Smooth muscle cell (in vitro differentiated cells): Measurements from ENCODE around the gene C1GALT1C1L. TPM values are rescaled to one million over a fixed set of nuclear protein-coding genes. Genes with fewer than 3 reads are reported as not detected.

Experiments
- DNase-seq: peaks from one replicate; lab custom pipeline; 2025; ENCODE audit not compliant: unreplicated experiment; lab: John Stamatoyannopoulos, UW
- H2AFZ ChIP-seq: fragments of 200-600 bp; sonication (generic); 2 replicates; pipeline ENCODE4 v1.6.0; 2016; ENCODE audit warnings: antibody characterized with exemption, low read depth, mild to moderate bottlenecking
- H3F3A ChIP-seq: fragments of 200-600 bp; sonication (generic); 2 replicates; pipeline ENCODE4 v1.6.0; 2017; ENCODE audit warnings: antibody characterized with exemption, low read depth
- H3K27ac ChIP-seq: fragments of 200-600 bp; sonication (generic); 2 replicates; pipeline ENCODE4 v1.5.1; 2016; ENCODE audit warnings: low read depth, mild to moderate bottlenecking
- H3K27me3 ChIP-seq: fragments of 200-600 bp; sonication (generic); 2 replicates; pipeline ENCODE4 v1.6.1; 2016; ENCODE audit warnings: low read depth, mild to moderate bottlenecking
- H3K36me3 ChIP-seq: fragments of 200-600 bp; sonication (generic); 2 replicates; pipeline ENCODE4 v1.5.1; 2016; ENCODE audit warnings: low read depth
- H3K4me1 ChIP-seq: fragments of 200-600 bp; sonication (generic); 2 replicates; pipeline ENCODE4 v1.5.1; 2016; ENCODE audit warnings: low read depth
- H3K4me2 ChIP-seq: fragments of 200-600 bp; sonication (generic); 2 replicates; pipeline ENCODE4 v1.6.0; 2016; ENCODE audit warnings: mild to moderate bottlenecking
- H3K4me3 ChIP-seq: fragments of 200-600 bp; sonication (generic); 2 replicates; pipeline ENCODE4 v1.5.1; 2016; ENCODE audit warnings: mild to moderate bottlenecking
- H3K79me2 ChIP-seq: fragments of 200-600 bp; sonication (generic); 2 replicates; pipeline ENCODE4 v1.6.0; 2016; ENCODE audit warnings: low read depth, mild to moderate bottlenecking
- H3K9ac ChIP-seq: fragments of 200-600 bp; sonication (generic); 2 replicates; pipeline ENCODE4 v1.6.0; 2016; ENCODE audit warnings: low read depth
- H3K9me3 ChIP-seq: fragments of 200-600 bp; sonication (generic); replicated peaks from 2 replicates; pipeline ENCODE4 v1.5.1; 2016; ENCODE audit warnings: low read depth
- H4K20me1 ChIP-seq: fragments of 200-600 bp; sonication (generic); 2 replicates; pipeline ENCODE4 v1.6.0; 2016; ENCODE audit warnings: low read depth
- CTCF ChIP-seq: fragments of 200-600 bp; sonication (generic); IDR thresholded peaks from 2 replicates; pipeline ENCODE4 v1.5.1; 2017; ENCODE audit warnings: borderline replicate concordance, mild to moderate bottlenecking, antibody characterized with exemption; ENCODE audit not compliant: insufficient read depth, poor library complexity, severe bottlenecking
- WGBS: methylation state at CpG from one replicate; pipeline ENCODE4 v1.1.7; 2016; ENCODE audit warnings: low lambda C conversion rate; 5-methylcytosine and 5-hydroxymethylcytosine counted together
- polyA plus RNA-seq: library from polyadenylated mRNA; unstranded; fragments of >200 nt; fragmentation: Nextera tagmentation; extraction: Ambion mirVana; gene quantifications from 2 replicates; pipeline ENCODE4 v1.2.1, GENCODE V29; 2016
- total RNA-seq: library from RNA; depleted of rRNA; stranded (reverse); fragments of >200 nt; gene quantifications from 2 replicates; pipeline ENCODE4 v1.2.3, GENCODE V29; 2014

The C1GALT1C1L gene
- total and polyA plus RNA-seq, 2 experiments from 2014 or later: 0.14 TPM; not detected in 1

- H3K4me2 ChIP-seq: no peak overlapping the region
- DNase-seq: no peak
- H3K36me3 ChIP-seq: no peaks in the 10 kb centered on the region
- H3K9ac ChIP-seq: no peak overlapping the region
- H4K20me1 ChIP-seq: no peaks in the 10 kb centered on the region
- no peaks in the 10 kb centered on the region for H3K9me3 ChIP-seq
- no peaks in the 10 kb centered on the region for H3K4me1 ChIP-seq
- H2AFZ ChIP-seq: no peak overlapping the region
- WGBS: 77% methylated on average over 5 of the region's 5 CpGs
- no peak for TF ChIP-seq CTCF
- H3K27ac ChIP-seq: no peak overlapping the region
- H3K27me3 ChIP-seq: no peaks in the 10 kb centered on the region
- H3F3A ChIP-seq: no peaks in the 10 kb centered on the region
- H3K79me2 ChIP-seq: no peaks in the 10 kb centered on the region
- no peak overlapping the region for H3K4me3 ChIP-seq
These were observed 42.4 kb upstream of the C1GALT1C1L start for GRCh38 chr2:43718530-43719124.

- H3K4me3 ChIP-seq: no peak overlapping the region
These were observed 41.1 kb upstream of the C1GALT1C1L start for GRCh38 chr2:43717322-43717721.

GRCh38 chr2:43715300-43716098 is 39.3 kb upstream of the C1GALT1C1L start:
- Histone ChIP-seq H3F3A (no peaks in the 10 kb centered on the region), H3K9me3 (no peaks in the 10 kb centered on the region), H3K4me2 (no peak overlapping the region), H3K4me3 (no peak overlapping the region), H3K4me1 (no peaks in the 10 kb centered on the region), H3K27me3 (no peaks in the 10 kb centered on the region), H4K20me1 (no peaks in the 10 kb centered on the region), H2AFZ (no peak overlapping the region), H3K27ac (no peak overlapping the region), H3K79me2 (no peaks in the 10 kb centered on the region), H3K9ac (no peak overlapping the region), H3K36me3 (no peaks in the 10 kb centered on the region)
- DNase-seq: no peak
- 90% methylated on average over 4 of the region's 4 CpGs for WGBS
- TF ChIP-seq CTCF: no peak

More at GRCh38 chr2:43717322-43717721, 41.1 kb upstream of the C1GALT1C1L start:
- no peak for TF ChIP-seq CTCF
- no peaks in the 10 kb centered on the region for H3K27me3 ChIP-seq
- no peaks in the 10 kb centered on the region for H3F3A ChIP-seq
- H3K9me3 ChIP-seq: no peaks in the 10 kb centered on the region
- H3K79me2 ChIP-seq: no peaks in the 10 kb centered on the region
- H3K9ac ChIP-seq: no peak overlapping the region
- no peaks in the 10 kb centered on the region for H3K36me3 ChIP-seq
- no peak for DNase-seq
- no peak overlapping the region for H3K27ac ChIP-seq
- H3K4me1 ChIP-seq: no peaks in the 10 kb centered on the region
- no peak overlapping the region for H2AFZ ChIP-seq
- no peak overlapping the region for H3K4me2 ChIP-seq
- H4K20me1 ChIP-seq: no peaks in the 10 kb centered on the region
